Epithelial cell of proximal tubule (primary cell): Measurements from ENCODE around the gene EML1. TPM values are rescaled to one million over a fixed set of nuclear protein-coding genes. Genes with fewer than 3 reads are reported as not detected.

Experiments used
- DNase-seq: peaks from one replicate; pipeline ENCODE4 v3.0.0-alpha.2; 2011; ENCODE audit warnings: low read depth
- H3K4me3 ChIP-seq: 2 replicates; pipeline ENCODE4 v1.5.1; 2011; ENCODE audit warnings: low read depth, mild to moderate bottlenecking, low read length
- total RNA-seq: library from RNA; depleted of rRNA; stranded (reverse); fragments of >200 nt; gene quantifications from 2 replicates; pipeline ENCODE4 v1.2.3, GENCODE V29; 2015
- TF ChIP-seq, protein P1 (sequence below): conservative IDR thresholded peaks from 2 replicates; pipeline ENCODE4 v1.5.1; 2012; ENCODE audit warnings: low read depth, mild to moderate bottlenecking, low read length

EML1 gene
- total RNA-seq, 1 donor from 2014 or later = 25.1 TPM

GRCh38 chr14:99795046-99795445 lies 1.8 kb downstream of the EML1 start:
- no peak for DNase-seq
- H3K4me3 ChIP-seq = no peak overlapping the region
- TF ChIP-seq, protein P1, sequence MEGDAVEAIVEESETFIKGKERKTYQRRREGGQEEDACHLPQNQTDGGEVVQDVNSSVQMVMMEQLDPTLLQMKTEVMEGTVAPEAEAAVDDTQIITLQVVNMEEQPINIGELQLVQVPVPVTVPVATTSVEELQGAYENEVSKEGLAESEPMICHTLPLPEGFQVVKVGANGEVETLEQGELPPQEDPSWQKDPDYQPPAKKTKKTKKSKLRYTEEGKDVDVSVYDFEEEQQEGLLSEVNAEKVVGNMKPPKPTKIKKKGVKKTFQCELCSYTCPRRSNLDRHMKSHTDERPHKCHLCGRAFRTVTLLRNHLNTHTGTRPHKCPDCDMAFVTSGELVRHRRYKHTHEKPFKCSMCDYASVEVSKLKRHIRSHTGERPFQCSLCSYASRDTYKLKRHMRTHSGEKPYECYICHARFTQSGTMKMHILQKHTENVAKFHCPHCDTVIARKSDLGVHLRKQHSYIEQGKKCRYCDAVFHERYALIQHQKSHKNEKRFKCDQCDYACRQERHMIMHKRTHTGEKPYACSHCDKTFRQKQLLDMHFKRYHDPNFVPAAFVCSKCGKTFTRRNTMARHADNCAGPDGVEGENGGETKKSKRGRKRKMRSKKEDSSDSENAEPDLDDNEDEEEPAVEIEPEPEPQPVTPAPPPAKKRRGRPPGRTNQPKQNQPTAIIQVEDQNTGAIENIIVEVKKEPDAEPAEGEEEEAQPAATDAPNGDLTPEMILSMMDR = no peak

DNA sequence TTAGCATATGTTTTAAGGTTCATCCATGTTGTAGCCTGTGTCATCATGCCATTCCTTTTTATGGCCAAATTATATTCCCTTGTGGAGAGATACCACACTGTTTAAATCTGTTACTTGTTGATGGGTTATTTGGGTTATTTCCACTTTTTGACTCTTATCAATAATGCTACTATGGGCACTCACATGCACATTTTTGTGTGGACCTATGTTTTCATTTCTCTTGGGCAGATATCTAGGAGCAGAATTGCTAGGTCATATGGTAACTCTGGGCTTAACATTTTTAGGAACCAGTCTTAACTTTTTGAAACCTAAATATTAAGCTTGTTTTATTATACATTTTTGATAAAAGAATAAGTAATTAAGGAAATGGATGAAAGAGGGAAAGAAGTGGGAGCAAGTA lies 4.0 kb downstream of the EML1 start:
- DNase-seq = no peak
- H3K4me3 ChIP-seq = no peak overlapping the region
- TF ChIP-seq, protein P1 = no peak

- TF ChIP-seq, protein P1 = no peak
- no peak overlapping the region for H3K4me3 ChIP-seq
- no peak for DNase-seq
Observed at GRCh38 chr14:99800781-99801180, 7.6 kb downstream of the EML1 start.

DNA sequence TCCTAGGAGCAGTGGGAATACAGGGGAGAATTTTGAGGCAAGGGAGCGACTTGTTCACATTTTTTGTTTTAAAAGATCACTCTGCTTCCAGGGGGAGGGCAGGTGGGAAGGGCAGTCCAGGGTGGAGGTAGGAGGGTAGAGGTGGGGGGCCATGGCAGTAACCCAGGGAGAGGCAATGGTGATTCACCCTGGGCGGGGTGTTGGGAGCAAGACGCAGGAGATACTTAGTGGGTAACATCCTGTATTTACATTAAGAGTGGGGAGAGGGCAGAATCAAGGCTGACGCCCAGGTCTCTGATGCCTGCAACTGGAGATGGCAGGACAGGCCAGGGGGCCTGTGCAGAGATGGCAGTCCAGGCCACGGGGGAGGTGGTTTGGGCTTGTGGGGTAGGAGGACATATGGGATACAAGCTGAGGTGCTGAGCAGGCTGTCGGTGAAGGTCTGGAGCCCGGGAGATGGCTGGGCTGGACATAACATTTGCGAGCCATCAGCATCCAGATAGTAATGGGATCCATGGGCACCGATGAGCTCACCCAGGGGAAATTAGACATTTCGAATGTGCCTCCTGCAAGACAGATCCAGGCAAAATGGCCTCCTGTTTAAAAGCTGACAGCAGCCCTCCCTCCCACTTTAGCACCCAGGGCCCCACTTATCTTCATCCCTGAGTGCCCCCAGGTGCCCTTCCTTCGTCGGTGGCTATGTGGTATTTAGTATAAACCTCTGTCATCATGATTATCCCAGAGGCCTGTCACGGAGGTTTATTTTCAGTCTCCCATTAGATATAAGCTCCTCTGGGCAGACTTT lies 9.3 kb downstream of the EML1 start:
- TF ChIP-seq, protein P1 = no peak
- no peak for DNase-seq
- H3K4me3 ChIP-seq = no peak overlapping the region

- TF ChIP-seq, protein P1 = no peak
- DNase-seq = no peak
- no peak overlapping the region for H3K4me3 ChIP-seq
Observed at GRCh38 chr14:99803106-99803775, 10.0 kb downstream of the EML1 start.

DNA sequence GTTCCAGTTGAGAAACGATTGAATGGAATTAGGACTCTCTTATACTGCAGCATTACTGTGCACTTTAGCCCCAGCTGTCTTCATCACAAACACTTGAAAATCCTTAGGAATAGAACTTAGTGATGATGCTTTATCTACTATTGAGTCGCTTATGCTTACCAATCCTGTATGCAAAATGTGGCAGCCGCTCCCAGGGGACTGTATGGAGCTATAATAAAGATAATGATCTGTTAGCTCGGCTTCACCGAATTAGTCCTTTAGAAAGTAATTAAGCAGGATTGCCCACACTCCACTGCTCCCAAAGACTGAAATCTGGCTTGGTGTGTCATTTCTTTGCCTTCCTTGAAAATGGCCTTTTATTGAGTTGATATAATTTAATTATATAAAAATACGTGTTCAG lies 10.6 kb downstream of the EML1 start:
- TF ChIP-seq, protein P1 = no peak
- DNase-seq = no peak
- H3K4me3 ChIP-seq = no peak overlapping the region
